GM19397 (cell line): ENCODE data around the gene SLC19A1.

ENCODE experiments used
- ATAC-seq: cut with Tn5 transposase; IDR thresholded peaks from one replicate; pipeline ENCODE4 v1.9.1; 2021; ENCODE audit warnings: mild to moderate bottlenecking, moderate library complexity; ENCODE audit not compliant: unreplicated experiment

Gene SLC19A1

DNA sequence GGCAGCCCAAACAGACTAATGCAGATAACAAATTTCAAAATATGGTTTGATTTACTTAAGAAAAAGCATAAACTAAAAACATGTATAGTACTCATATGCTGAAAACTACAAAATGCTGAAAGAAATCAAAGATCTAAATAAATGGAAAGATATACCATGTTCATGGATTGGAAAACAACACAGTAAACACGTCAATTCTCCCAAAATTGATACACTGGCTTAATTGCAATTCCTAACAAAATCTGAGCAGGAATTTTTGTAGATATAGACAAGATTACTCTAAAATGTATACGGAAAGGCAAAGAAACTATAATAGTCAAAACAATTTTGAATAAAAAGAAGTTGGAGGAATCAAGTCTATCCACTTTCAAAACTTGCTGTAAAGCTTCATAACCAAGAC is 21.0 kb downstream of the SLC19A1 start:
- ATAC-seq: no peak

- no peak for ATAC-seq
Measured at GRCh38 chr21:45519182-45519581, 23.1 kb downstream of the SLC19A1 start.

DNA sequence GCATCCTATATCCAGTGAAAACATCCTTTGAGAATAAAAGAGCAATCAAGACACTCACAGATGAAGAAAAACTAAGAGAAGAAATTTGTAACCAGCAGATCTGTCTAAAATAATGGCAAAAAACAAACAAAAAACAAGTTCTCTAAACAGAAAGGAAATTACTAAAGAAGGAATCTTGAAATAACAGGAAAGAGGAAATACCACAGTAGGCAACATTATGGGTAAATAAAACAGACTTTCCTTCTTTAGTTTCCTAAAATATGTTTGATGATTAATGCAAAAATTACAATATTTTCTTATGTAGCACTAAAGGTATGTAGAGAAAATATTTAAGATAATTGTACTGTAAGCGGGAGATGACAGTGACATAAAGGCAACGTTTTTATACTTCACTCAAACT is 23.5 kb downstream of the SLC19A1 start:
- ATAC-seq: no peak

- no peak for ATAC-seq
Measured at GRCh38 chr21:45517249-45518065, 24.8 kb downstream of the SLC19A1 start.

- no peak for ATAC-seq
Measured at GRCh38 chr21:45516671-45517151, 25.5 kb downstream of the SLC19A1 start.

GRCh38 chr21:45516071-45516670 is 26.1 kb downstream of the SLC19A1 start:
- ATAC-seq: no peak

DNA sequence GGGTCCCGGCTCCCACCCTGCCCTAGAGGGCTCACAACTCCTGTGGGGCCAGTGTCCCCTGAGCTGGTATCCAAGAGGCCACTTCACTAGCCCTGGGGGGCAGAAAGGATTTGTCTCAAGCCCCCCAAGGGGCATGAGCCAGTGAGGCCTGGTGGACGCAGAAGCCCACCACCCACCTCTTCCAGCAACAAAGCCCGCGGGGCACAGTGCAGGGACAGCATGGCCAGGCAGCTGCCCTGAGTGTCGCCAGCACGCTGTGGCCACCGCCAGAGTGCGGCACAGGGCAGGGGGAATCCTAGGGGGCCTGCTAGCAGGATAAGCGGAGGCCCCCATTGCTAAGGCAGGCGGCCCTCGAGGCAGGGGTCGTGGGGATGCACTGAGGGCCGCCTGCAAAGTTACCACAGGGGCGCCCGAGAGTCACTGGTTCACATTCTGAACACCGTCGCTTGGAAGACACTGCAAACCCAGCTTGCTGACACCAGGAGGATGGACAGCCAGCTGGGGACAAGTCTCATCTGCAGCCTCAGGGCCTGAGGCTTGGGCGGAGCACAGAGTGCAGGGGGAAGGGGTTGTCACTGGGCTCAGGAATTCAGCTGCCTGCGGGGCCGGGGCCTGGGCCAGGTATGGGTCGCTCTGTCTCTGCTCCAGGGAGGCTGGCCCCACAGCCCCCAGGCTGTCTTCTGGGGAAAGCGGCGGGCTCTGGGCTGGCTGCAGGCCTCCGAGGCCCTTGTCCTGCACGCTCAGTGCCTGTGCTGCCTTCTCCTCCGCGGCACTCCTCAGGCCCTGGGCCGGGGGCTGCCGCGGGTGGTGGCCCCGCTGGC is 26.8 kb downstream of the SLC19A1 start:
- no peak for ATAC-seq

DNA sequence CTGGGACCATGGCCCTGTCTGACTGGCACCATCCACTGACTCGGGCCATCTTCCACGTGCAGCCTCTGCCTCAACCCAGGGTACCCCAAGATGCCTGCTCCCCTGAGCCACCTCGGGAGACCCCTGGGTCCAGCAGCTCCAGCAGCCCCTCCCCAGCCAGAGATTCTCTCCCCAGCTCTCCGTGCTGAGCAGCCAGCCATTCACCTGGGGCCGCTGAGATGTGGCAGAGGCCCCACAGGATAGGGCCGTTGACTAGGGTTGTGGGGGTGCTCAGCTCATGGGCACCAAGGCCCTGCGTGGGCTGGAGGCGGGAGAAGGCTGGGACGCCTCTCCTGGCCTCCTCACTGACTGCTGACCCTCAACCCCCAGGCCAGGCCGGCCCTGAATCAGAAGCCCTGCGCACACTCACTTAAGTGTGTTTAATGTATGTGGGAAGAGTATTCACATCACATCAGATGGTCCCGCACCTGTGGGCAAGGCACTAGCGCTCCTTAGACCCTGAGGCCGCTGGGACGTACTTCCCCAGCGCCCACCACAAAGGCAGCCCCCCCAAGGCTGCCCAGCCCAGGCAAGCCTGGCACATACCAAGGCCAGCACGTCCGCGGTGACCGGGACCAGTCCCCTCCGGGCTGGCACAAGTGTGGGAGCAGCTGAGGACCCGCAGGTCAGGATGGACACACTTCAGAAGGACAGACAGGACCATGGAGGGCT is 27.8 kb downstream of the SLC19A1 start:
- ATAC-seq: no peak

DNA sequence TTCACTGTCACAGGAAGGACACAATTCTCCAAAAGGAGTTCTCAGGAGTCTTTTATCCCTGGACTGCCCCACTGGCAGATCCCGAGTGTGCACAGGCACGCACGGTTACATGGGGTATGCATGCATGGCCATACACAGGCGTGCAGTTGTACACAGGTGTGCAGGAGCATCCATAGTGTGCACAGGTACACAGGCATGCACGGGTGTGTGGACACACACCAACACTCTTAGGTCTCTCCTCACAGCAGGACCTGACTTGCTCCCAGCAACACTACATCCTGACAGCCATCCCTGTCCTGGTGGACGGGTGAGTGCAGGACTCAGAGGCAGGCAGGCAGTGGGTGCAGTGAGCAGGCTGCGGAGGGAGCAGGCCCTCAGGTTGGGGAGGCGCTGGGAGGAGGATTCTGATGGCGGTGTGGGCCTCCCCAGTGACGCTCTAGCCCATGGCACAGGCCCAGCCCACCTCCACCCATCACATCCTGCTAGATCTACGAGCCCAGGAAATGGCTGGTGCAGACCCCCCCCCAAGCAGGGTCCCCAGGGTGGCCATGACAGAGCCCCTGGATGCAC is 28.4 kb downstream of the SLC19A1 start:
- no peak for ATAC-seq

DNA sequence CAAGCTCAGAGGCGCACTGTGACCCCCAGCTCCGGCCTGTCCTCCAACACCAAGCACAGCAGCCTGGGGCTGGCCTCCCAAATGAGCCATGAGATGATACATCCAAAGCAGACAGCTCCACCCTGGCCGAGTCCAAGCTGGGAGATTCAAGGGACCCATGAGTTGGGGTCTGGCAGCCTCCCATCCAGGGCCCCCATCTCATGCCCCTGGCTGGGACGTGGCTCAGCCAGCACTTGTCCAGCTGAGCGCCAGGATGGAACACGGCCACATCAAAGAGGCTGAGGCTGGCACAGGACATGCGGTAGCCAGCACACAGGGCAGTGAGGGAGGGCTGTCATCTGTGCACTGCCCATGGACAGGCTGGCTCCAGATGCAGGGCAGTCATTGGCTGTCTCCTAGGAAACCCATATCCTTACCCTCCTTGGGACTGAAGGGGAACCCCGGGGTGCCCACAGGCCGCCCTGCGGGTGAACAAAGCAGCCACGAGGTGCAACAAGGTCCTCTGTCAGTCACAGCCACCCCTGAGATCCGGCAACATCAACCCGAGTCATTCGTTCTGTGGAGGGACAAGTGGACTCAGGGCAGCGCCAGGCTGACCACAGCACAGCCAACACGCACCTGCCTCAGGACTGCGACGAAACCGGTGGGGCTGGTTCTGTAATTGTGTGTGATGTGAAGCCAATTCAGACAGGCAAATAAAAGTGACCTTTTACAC is 29.1 kb downstream of the SLC19A1 start:
- ATAC-seq: no peak

- no peak for ATAC-seq
Measured at GRCh38 chr21:45512626-45513002, 29.6 kb downstream of the SLC19A1 start.

- no peak for ATAC-seq
Measured at GRCh38 chr21:45511661-45512431, 30.4 kb downstream of the SLC19A1 start.

- ATAC-seq: no peak
Measured at GRCh38 chr21:45511007-45511406, 31.2 kb downstream of the SLC19A1 start.

GRCh38 chr21:45510466-45510955 is 31.7 kb downstream of the SLC19A1 start:
- no peak for ATAC-seq

DNA sequence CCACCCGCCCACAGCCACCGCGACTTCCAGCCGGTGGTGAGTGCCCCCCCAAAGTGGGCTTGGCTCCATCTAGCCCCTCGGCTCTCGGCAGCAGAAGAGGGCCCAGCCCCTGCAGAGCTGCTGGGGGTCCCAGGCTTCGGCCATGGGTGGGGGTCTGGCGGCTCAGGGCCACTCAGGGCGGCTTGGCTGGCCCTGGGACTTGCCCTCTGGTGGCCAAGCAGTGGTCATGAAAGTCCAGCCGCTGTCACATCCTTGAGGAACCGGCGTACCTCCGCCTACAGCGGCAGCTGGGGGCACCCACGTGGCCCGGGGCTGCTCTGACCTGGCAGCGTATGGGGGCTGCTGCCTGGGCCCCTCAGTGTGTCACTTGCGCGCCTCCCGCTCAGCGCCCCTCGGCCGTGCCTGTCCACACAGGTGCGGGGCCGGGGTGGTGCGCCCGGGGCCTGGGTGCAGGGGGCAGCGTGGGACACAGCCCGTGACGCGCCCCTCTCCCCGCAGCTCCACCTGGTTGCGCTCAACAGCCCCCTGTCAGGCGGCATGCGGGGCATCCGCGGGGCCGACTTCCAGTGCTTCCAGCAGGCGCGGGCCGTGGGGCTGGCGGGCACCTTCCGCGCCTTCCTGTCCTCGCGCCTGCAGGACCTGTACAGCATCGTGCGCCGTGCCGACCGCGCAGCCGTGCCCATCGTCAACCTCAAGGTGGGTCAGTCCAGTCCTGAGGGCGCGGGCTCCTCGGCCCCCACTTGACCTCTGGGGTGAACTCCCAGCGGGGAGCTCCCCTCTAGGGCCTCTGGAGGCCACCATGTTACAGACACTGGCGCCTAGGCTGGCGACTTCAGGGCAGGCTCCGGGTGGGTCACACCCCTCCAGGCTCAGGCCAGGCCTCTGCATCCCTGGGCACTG is 32.4 kb downstream of the SLC19A1 start:
- no peak for ATAC-seq

- no peak for ATAC-seq
Measured at GRCh38 chr21:45508607-45509565, 33.4 kb downstream of the SLC19A1 start.
